ENCODE results near the gene KCNJ8.

DNA sequence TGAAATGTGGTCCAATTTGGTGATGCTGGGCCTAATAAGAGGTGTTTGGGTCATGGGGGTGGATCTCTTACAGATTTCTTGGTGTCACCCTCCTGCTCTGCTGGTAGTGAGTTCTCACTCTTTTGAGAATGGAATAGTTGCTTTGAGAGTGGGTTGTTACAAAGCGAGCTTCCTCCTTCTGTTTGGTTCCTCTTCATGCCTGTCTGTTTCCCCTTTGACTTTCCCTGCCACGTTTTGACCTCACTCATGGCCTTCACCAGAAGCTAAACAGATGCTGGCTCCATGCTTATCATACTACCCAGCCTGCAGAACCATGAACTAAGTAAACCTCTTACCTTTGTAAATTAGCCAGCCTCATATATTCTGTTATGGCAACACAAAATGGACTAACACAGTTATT is 59.1 kb downstream of the KCNJ8 start:
- TF ChIP-seq, protein P1, sequence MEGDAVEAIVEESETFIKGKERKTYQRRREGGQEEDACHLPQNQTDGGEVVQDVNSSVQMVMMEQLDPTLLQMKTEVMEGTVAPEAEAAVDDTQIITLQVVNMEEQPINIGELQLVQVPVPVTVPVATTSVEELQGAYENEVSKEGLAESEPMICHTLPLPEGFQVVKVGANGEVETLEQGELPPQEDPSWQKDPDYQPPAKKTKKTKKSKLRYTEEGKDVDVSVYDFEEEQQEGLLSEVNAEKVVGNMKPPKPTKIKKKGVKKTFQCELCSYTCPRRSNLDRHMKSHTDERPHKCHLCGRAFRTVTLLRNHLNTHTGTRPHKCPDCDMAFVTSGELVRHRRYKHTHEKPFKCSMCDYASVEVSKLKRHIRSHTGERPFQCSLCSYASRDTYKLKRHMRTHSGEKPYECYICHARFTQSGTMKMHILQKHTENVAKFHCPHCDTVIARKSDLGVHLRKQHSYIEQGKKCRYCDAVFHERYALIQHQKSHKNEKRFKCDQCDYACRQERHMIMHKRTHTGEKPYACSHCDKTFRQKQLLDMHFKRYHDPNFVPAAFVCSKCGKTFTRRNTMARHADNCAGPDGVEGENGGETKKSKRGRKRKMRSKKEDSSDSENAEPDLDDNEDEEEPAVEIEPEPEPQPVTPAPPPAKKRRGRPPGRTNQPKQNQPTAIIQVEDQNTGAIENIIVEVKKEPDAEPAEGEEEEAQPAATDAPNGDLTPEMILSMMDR (IDR thresholded peaks at IDR 0.05), result no peak
- TF ChIP-seq POLR2A (IDR thresholded peaks at IDR 0.05) (no peak), POLR2AphosphoS5 (IDR thresholded peaks at IDR 0.05) (no peak)

Measured in breast epithelium (tissue), 3 donors.